Kidney glomerular epithelial cell (primary cell): Measurements from ENCODE around the gene IFT80.
A peak's percentile ranks its signal among the peaks of the same experiment; 100 is the strongest.

ENCODE experiments used
- DNase-seq: peaks from one replicate; lab custom pipeline; 2025; lab: John Stamatoyannopoulos, UW

Gene IFT80

GRCh38 chr3:160400702-160401150 lies 1.7 kb upstream of the IFT80 start:
- no peak for DNase-seq

GRCh38 chr3:160400030-160400701 lies 1.1 kb upstream of the IFT80 start:
- DNase-seq: peak; percentile 48

- DNase-seq: no peak
These were observed 253 bp downstream of the IFT80 start for GRCh38 chr3:160398820-160399124.

GRCh38 chr3:160395297-160395696 lies 3.7 kb downstream of the IFT80 start:
- DNase-seq: no peak

GRCh38 chr3:160394009-160394392 lies 5.0 kb downstream of the IFT80 start:
- DNase-seq: no peak

GRCh38 chr3:160393346-160394008 lies 5.5 kb downstream of the IFT80 start:
- no peak for DNase-seq

- DNase-seq: no peak
These were observed 6.2 kb downstream of the IFT80 start for GRCh38 chr3:160392798-160393197.

- no peak for DNase-seq
These were observed 8.4 kb downstream of the IFT80 start for GRCh38 chr3:160390565-160391138.

- DNase-seq: no peak
These were observed 14.2 kb downstream of the IFT80 start for GRCh38 chr3:160384639-160385318.

- no peak for DNase-seq
These were observed 17.6 kb downstream of the IFT80 start for GRCh38 chr3:160381470-160381869.

- no peak for DNase-seq
These were observed 19.3 kb downstream of the IFT80 start for GRCh38 chr3:160379628-160380214.

GRCh38 chr3:160378331-160379109 lies 20.5 kb downstream of the IFT80 start:
- no peak for DNase-seq

- no peak for DNase-seq
These were observed 22.3 kb downstream of the IFT80 start for GRCh38 chr3:160376681-160377080.

GRCh38 chr3:160374925-160375324 lies 24.1 kb downstream of the IFT80 start:
- no peak for DNase-seq

- DNase-seq: peak; percentile 38
These were observed 24.6 kb downstream of the IFT80 start for GRCh38 chr3:160374472-160374871.

- no peak for DNase-seq
These were observed 25.4 kb downstream of the IFT80 start for GRCh38 chr3:160373655-160374054.

- DNase-seq: no peak
These were observed 26.2 kb downstream of the IFT80 start for GRCh38 chr3:160372780-160373179.

- DNase-seq: no peak
These were observed 27.8 kb downstream of the IFT80 start for GRCh38 chr3:160370987-160371857.

- DNase-seq: no peak
These were observed 29.2 kb downstream of the IFT80 start for GRCh38 chr3:160369784-160370183.

GRCh38 chr3:160368804-160369203 lies 30.2 kb downstream of the IFT80 start:
- DNase-seq: no peak
